Inferior parietal cortex (tissue), 1 donor: ENCODE results near the gene RBM20.

Experiments
- DNase-seq: peaks from one replicate; pipeline ENCODE4 v3.0.0-alpha.2; 2016; ENCODE audit errors: extremely low spot score

The RBM20 gene

DNA sequence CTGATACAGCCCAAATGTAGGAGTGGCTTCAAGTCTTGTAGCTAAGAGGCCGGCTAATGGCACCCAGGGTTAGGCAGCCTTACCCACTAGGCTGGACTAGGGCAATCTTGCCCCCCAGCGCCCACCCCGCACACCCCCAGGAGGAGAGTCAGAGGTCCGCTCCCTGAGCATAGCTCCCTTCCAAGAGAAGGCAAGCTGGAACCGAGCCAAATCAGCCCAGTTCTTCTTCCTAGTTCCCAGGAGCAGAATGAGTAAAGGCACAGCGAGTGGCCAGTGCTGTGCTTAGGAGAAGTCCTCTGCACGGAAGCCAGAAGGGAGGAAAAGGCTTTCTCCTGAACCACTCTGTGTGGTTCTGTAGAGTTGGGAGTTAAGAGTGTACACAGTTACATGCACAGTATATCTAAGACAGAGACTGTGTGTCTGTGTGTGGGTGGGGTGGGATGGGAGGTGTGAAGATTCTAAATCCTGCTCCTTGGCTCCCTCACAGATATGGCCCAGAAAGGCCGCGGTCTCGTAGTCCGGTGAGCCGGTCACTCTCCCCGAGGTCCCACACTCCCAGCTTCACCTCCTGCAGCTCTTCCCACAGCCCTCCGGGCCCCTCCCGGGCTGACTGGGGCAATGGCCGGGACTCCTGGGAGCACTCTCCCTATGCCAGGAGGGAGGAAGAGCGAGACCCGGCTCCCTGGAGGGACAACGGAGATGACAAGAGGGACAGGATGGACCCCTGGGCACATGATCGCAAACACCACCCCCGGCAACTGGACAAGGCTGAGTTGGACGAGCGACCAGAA, 167.8 kb downstream of the RBM20 start:
- no peak for DNase-seq

DNA sequence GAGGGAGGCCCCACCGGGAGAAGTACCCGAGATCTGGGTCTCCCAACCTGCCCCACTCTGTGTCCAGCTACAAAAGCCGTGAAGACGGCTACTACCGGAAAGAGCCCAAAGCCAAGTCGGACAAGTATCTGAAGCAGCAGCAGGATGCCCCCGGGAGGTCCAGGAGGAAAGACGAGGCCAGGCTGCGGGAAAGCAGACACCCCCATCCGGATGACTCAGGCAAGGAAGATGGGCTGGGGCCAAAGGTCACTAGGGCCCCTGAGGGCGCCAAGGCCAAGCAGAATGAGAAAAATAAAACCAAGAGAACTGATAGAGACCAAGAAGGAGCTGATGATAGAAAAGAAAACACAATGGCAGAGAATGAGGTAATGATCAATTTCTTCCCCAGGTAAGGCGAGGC, 168.4 kb downstream of the RBM20 start:
- DNase-seq: no peak

GRCh38 chr10:110813743-110814472, 169.8 kb downstream of the RBM20 start:
- DNase-seq: no peak

DNA sequence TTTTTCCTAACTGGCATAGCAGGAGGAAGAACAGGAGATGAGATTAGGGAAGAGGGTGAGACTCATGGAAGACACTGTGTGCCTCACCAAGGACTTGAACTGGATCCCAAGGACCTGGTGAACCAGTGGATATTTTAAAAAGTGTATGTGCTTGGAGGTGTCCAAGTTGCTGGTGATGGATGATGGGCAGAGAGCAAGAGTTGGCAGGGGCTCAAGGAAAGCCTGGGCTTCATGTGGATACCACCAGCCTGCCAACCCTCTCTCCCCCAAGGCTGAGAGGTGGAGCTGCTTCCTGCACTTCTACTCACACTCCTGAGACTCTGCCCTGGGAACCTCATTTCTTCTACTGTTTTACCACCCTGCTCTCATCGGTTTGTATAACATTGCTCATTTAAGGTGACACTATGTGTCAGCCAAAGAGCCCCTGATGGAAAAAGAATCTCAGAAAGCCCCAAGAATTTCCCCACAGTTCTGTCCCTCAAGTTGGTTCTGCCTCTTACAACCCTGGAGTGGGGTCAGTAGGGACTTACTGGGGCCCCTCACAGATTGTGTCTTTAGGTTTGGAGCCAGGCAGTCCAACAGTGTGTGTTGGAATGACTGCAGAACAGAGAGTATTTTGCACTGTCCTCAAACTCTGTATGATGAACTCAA, 171.3 kb downstream of the RBM20 start:
- no peak for DNase-seq

- no peak for DNase-seq
Measured at GRCh38 chr10:110817614-110818013, 173.5 kb downstream of the RBM20 start.

GRCh38 chr10:110818311-110819256, 174.4 kb downstream of the RBM20 start:
- DNase-seq: no peak

DNA sequence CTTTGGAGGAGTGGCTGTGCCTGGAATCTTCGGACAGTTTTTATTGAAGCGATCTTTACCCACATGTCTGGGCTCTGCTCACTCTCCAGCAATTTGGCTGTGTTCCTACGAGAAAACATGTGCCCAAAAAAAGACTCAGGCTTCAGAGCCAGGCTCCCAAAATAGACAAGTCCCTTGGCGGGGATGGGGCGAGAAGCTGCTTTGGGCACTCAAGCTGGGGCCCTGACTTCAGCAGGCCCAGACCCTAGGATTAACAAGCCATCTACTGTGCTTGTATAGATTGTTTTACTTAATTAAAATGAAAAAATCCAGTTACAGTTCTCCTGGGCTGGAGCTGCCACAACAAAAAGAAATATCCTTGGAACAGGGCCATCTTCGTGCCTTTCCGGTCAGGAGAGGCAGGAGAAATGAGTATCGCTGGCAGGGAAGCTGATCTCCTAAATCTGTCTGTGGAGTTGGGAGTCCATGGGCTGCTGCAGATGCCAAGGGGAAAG, 176.2 kb downstream of the RBM20 start:
- DNase-seq: peak; percentile 74

- no peak for DNase-seq
Measured at GRCh38 chr10:110821508-110821907, 177.4 kb downstream of the RBM20 start.

GRCh38 chr10:110822035-110822711, 178.0 kb downstream of the RBM20 start:
- DNase-seq: no peak

- DNase-seq: peak; percentile 48
Measured at GRCh38 chr10:110822712-110823311, 178.7 kb downstream of the RBM20 start.

- no peak for DNase-seq
Measured at GRCh38 chr10:110824152-110824441, 180.0 kb downstream of the RBM20 start.

DNA sequence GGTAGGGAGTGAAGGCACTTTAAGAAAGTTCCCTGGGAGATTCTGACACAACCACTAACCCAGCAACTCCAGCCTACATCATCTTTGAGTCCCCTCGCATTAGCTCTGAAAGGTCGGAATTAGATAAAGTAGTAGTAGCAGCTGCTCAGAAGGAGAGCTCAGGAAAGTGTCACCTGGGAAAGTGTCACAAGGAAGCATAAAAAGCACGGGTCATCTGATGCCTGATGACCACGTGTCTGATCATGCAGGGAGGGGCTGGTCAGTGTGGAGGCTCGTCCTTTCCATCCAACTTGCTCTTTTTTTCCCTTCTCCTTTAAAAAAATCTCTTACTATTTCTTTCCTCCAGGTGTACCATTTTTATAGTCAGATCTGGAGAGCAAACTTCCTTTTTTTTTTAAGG, 180.5 kb downstream of the RBM20 start:
- no peak for DNase-seq

DNA sequence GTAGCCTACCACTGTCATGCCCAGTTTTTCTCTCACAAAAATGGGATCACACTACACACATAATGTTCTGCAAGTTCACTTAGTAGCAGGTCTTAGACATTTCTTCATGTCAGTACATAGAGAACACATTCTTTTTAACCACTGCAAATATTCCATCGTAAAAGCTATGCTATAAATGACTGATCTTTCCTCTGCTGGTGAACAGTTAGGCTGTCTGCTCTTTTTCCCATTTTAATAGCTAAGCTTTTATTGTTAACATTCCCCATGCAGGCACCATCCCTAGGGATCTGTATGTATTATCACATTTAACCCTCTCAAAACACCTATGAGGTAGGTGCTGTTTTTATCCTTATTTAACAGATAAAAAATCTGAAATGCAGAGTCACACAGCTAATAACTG, 181.4 kb downstream of the RBM20 start:
- no peak for DNase-seq

DNA sequence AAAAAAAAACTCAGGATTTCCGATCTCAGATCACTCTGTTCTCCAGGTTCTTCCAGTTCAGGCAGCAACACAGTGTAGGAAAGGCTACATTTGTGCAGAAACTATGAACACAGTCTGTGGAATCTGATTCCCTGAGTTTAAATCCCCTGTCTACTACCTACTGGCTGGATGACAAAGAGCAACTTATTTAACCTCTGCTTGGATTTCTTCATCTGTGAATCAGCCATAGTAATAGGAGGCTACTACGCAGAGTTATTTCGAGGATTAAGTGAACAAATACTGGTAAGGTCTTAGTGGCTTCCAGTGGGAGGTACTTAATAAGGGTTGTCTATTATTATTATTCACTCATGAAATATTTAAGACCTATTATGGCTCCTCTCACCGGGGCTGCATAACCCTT, 183.3 kb downstream of the RBM20 start:
- no peak for DNase-seq

GRCh38 chr10:110827875-110828274, 183.7 kb downstream of the RBM20 start:
- no peak for DNase-seq

- no peak for DNase-seq
Measured at GRCh38 chr10:110828525-110828924, 184.4 kb downstream of the RBM20 start.

DNA sequence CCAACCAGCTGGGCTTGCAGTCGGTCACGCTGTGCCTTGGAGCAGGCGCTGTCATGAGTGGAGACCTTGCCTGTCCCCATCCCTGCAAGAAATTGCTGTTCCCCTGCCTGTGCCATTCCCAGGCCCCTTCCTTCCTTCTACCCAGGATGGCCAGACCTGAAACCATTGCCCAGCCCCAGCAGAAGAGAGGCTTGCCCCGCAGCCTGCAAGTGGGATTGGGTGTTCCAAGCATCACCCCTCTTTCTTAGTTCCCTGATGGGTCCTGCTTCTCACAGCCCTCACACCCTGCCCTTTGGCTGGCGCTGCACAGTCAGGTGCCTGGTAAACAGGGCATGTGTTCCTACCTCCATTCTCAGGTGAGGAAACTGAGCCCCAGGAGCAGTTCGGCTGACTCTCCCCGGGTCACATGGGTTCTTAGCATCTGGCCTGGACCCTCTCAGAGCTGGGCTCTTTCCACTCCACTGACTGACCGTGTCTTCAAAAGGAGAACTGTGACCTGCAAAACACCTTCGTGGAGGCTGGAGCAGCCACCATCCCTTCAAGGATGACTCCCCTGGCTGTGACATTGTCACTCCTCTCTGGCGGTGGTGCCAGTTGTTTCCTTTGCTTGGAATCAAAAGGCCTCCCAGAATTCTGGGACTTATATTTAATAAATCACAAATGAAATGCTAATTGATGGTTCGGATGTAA, 185.7 kb downstream of the RBM20 start:
- no peak for DNase-seq

GRCh38 chr10:110833234-110833940, 189.3 kb downstream of the RBM20 start:
- no peak for DNase-seq

- DNase-seq: no peak
Measured at GRCh38 chr10:110833941-110834628, 189.9 kb downstream of the RBM20 start.
